GM18873 (cell line): ENCODE data around the gene FOXK2.

Source experiments
- ATAC-seq: cut with Tn5 transposase; IDR thresholded peaks from one replicate; pipeline ENCODE4 v1.9.1; 2021; ENCODE audit warnings: mild to moderate bottlenecking, moderate library complexity, moderate number of reproducible peaks; ENCODE audit not compliant: unreplicated experiment, low FRiP score

Gene FOXK2

DNA sequence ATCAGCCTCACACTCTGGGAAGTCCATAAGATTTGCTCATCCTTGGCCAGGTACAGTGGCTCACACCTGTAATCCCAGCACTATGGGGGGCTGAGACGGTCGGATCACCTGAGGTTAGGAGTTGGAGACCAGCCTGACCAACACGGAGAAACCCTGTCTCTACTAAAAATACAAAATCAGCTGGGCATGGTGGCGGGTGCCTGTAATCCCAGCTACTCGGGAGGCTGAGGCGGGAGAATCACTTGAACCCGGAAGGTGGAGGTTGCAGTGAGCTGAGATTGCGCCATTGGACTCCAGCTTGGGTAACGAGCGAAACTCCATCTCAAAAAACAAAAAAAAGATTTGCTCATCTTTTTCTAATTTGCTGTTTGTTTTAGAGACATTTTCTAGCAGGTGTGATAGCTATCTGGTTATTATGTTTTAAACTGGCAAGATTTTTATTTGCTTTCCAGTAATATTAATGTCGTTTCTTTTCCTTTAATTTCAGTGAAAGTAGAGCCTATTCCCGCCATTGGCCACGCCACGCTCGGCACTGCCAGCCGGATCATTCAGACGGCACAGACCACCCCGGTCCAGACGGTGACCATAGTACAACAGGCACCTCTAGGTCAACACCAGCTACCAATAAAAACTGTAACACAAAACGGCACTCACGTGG is 67.2 kb downstream of the FOXK2 start:
- no peak for ATAC-seq

DNA sequence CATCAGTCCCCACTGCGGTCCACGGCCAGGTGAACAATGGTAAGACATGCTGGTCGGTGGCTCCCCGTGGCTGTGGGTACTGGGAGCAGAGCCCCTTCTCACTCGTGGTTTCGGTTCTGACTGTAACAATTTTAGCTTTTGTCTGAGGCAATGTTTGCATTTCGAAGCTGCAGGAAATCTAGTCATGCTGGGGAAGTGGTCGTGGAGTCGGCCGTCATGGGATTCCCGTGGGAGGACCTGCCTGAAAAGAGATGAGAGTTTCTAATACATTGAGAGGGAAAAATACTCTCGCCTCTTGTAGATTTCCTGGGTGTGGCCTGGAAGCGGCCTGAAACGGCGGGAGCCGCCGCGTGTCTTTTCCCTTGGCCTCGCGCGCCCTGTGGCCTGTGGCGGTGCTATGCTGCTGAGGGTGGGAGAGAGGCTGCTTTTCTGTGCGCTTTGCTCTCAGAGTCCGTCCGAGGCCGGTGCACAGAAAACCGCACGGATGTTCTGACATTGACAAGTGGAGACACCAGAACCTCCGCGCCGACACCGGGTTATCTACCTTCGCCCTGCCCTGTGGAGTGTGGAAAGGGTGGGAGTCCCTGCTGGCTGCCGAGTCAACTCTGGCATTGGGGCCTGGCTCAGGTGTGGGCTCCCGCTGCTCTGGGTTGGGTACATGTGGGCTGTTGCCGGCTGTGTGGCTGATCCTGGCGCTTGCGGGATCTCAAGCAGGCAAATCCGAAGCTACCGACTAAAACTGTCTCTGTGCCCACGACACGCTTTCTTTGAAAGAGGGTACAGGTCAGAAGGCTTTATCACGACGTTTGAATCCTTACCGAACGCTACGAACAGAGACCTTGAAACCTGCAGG is 67.9 kb downstream of the FOXK2 start:
- no peak for ATAC-seq

DNA sequence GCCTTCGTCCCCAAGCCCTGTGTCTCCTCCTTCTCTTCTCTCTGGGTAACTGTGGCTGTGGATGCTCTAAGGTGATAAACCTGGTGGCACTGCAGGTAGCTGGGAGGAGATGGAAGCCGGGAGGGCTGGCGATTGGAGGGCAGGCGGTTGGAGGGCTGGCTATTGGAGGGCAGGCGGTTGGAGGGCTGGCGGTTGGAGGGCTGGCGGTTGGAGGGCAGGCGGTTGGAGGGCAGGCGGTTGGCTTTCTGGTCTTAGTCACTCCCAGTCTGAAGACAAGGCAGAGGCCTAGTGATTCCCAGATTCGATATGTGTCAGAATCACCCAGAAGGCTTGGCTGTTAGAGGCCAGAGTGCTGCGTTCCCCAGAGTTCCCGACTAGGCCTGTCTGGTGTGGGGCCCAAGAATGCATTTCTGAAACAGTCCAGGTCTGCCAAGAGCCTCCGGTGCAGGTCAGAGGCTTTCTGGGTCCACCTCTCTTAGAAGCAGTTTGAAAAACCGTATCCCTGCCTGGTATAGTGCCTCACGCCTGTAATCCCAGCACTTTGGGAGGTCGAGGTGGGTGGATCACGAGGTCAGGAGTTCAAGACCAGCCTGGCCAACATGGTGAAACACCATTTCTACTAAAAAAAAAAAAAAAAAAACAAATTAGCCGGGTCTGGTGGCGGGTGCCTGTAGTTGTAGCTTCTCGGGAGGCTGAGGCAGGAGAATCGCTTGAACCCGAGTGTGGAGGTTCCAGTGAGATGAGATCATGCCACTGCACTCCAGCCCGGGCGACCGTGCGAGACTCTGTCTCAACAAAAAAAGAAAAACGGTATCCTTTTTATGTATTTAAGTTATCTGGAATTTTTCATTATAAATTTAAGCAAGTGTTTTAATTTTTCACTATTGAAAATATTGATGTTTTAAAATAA is 69.0 kb downstream of the FOXK2 start:
- ATAC-seq = no peak

DNA sequence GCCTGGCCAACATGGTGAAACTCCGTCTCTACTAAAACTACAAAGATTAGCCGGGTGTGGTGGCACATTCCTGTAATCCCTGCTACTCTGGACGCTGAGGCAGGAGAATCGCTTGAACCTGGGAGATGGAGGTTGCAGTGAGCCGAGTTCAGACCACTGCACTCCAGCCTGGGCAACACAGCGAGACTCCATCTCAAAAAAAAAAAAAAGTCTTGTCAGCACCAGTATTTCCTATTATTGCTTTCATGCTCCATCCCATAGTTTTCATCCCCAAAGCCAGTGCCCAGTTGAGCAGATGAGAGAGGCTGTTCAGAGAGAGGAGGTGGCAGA is 70.3 kb downstream of the FOXK2 start:
- no peak for ATAC-seq

DNA sequence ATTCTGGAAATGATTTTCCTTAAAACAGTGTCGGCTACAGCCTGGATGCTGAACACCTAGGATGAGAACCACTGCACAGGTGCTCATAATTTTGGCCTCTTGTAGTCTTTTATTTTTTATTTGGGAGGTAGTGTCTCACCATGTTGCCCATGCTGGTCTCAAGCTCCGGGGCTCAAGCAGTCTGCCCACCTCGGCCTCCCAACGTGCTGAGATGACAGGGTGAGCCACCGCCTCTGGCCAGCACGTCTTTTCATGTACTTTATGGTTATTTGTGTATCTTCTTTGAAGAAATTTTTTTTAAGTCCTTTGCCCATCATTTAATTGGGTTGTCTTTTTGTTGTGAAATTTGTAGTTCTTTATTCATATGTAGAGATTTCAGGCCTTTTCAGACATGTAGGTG is 70.7 kb downstream of the FOXK2 start:
- no peak for ATAC-seq

DNA sequence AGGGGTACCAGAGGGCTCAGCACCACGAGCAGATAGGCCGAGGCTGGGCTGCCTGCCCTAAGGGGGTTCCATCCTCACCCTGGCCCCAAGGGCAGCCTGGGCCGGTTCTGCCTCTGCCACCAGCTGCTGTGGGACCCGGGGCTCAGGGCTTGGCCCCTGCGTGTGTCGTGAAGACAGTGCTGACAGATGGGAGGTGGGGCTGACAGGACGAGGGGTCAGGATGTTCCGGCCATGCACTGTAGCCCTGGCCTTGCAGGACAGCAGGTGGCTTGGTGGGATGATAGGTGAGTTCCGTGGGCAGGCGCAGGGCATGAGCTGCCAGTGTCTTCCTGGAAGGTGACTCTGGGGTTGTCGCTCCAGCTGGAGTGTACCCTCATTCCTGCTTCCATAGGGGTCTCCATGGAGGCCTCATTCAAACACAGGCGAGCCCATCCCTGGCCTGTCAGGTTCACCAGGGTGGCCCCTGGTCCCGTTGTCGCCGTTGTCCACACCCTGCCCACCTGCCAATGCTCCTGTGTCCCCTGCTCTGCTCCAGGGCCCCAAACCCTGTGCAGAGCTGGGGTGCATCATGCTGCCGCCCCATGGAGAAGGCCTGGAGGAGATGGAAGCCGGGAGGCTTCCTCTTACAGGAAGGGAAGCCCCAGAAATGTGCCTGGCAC is 71.5 kb downstream of the FOXK2 start:
- no peak for ATAC-seq

DNA sequence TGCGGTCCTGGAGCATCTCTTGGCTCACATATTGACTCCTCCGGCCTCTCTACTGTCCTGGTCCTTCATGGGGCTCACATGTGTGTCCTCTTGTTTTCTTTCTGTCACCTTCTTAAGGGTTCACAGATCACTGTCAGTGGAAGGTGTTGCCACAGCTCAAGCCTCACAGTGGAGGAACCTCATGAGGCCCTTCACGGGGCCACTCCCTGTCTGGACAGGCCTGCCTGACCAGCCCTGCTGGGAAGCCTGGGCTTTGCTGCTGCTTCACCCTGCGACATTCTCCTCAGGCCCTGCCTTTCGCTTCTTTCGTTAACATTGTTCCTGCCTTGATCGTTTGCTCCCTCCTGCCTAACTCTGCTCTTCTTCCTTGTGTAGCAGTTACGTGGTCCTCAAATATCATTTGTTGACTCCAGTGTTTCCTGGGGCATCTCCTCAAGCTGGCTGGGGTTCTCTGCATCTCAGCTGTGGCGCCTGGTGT is 72.8 kb downstream of the FOXK2 start:
- no peak for ATAC-seq

DNA sequence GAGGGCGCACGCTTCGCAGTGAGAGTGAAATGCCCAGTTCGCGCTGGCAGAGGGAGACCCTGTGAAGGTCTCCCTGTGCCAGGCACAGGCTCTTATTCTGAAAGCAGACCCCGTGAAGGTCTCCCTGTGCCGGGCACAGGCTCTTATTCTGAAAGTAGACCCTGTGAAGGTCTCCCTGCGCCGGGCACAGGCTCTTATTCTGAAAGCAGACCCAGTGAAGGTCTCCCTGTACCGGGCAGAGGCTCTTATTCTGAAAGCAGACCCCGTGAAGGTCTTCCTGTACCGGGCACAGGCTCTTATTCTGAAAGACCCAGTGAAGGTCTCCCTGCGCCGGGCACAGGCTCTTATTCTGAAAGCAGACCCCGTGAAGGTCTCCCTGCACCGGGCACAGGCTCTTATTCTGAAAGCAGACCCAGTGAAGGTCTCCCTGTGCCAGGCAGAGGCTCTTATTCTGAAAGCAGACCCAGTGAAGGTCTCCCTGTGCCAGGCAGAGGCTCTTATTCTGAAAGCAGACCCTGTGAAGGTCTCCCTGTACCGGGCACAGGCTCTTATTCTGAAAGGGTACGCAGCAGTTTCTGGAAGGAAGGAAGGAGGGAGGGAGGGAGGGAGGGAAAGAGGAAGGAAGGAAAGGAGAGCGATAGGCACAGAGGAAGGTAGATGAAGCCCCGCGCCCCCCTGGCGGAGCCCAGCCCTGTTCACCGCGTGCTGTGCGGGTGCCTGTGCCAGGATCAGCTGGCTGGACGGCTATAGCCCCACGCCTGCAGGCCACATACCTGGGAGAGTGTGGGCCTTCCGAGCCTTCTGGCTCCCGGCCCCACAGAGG is 73.4 kb downstream of the FOXK2 start:
- ATAC-seq = no peak

DNA sequence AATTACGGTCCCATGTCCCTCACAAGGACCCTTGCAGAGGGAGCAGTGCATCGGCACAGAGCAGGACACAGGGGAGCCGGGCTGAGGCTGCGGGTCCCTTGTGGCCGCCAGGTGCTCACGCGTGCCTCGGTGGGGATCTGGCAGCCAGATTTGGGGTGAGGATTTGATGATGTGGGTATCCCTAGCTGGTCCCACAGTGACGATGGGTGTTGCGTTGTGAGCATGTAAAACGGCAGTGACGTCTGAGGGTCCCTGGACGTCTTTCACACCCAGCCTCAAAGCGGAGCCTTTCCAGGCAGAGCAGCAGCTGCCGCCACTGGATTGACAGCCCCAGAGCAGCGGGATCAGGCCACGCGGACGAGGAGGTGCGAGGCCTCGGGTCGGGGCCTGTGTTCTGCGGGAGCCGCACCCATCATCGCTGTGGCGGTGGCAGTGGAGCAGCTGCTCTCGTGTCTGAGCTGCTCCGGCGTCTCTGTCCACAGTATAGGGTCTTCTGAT is 74.1 kb downstream of the FOXK2 start:
- ATAC-seq = no peak

DNA sequence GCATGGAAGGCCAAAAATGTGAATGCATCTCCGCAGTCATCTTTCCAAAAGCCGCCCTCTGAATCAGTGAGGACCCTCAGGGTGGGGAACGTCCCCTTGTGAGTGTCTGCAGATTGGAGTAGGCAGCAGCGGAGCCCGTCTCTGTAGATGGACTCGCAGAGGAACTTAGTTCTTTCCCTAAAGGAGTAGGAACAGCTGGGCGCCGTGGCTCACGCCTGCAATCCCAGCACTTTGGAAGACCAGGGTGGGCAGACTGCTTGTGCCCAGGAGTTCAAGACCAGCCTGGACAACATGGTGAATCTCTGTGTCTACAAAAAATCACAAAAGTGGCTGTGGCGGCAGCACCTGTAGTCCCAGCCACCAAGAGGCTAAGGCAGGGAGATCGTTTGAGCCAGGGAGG is 75.0 kb downstream of the FOXK2 start:
- no peak for ATAC-seq

DNA sequence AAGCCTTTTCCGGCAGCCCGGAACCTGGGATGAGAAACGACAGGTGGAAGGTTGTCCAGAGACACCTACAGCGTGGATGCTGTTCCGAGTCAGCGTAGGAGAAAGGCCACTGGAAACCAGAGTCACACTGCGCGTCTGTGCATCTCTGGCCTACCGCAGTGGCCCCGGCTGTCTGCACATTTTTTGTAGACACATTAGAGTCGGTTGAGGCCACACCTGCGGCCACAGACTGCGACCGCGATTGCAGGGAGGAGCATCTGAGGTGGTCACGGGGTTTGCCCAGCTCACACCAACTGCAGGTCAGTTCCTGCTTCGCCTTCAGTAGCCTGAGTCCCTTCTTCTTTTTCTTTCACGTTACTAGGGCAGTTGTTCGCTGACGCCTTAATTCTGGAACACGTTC is 76.4 kb downstream of the FOXK2 start:
- no peak for ATAC-seq

DNA sequence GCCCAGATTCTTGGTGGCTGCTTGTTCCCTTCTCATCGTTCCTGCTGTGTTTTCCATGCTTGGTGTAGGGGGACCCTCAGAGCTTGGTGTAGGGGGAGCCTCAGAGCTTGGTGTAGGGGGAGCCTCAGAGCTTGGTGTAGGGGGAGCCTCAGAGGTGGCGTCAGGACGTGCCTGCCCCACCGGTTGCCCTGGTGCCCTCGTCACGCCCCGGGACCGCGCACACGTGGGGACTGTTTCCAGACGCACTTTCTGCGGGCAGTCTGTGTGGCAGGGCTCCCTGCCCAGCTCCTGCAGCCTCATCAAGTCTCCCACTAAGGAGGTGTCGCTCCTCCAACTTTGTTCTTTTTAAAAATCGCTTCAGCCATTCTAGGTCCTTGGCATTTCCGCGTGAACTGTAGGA is 76.8 kb downstream of the FOXK2 start:
- no peak for ATAC-seq

DNA sequence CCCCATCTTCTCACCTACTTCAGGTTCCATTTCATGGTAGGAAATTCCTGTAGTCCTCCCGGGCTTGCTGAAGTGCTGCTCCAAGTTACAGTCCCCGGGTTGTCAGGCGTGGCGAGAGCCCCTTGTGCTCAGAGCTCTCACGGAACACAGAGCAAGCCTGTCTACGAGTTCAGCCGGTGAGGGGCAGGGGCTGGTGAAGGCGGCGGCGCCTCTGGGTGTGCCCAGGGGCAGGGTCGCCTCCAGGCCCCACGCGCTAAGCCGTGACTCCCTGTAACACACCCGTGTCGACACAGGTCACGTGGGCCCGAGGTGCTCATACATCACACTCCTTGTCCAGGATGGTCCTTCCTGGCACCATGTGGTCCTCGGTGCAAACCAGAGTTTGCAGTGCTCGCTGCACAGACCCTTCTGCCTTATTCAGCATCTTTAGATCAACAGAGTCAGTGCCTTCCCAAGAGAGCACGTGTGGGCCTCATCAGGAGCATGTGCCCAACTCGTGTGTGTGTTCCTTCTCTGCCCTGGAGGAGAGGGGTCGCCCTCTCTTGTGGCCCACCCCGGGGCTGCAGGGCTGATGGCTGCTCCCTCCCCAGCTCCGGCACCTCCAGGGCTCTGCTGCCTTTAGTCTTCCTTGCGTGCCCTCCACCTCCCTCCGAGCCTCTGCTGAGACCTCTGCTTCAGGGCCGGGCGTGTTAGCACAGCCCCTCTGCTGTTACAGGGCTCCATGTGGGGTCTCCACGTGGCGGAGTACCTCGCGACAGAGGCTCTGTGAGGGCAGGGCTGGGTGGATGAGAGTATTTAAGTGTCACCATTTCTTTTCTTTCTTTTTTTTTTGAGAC is 77.5 kb downstream of the FOXK2 start:
- no peak for ATAC-seq

DNA sequence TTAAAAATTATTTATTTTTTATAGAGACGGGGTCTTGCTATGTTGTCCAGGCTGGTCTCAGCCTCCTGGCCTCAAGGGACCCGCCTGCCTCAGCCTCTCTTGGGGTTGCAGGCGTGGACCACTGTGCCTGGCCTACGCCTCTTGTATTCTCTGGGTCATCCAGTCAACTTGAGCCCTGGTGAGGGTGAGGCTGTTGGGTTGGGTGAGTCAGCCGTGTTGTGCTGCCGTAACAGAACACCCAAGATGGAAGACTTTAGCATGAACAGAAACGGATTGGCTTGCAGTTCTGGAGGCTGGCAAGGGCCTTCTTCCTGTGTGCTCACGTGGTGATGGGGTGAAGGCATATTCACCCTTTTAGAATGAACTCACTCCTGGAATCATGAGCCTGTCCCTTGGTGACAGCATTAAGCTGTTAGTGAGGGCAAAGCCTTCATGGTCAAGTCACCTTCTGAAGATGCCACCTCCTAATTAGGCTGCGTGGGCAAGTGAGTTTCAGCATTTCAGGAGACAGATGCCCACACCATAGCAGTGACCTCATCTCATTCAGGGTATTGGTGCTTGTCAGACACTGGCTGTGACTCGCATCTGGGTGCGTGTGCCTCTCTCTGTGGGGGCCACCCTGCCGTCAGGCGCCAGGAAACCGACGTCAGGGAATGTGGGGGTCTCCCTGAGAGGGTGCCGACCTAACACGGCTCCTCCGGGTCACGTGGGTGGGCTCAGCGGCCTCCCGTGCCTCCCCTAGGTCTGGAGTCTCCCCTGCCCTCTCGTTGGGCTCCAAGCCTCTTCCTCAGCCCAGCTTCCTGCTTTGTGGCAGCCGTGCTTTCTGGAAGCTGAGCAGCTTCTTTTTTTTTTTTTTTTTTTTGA is 79.0 kb downstream of the FOXK2 start:
- ATAC-seq = no peak

DNA sequence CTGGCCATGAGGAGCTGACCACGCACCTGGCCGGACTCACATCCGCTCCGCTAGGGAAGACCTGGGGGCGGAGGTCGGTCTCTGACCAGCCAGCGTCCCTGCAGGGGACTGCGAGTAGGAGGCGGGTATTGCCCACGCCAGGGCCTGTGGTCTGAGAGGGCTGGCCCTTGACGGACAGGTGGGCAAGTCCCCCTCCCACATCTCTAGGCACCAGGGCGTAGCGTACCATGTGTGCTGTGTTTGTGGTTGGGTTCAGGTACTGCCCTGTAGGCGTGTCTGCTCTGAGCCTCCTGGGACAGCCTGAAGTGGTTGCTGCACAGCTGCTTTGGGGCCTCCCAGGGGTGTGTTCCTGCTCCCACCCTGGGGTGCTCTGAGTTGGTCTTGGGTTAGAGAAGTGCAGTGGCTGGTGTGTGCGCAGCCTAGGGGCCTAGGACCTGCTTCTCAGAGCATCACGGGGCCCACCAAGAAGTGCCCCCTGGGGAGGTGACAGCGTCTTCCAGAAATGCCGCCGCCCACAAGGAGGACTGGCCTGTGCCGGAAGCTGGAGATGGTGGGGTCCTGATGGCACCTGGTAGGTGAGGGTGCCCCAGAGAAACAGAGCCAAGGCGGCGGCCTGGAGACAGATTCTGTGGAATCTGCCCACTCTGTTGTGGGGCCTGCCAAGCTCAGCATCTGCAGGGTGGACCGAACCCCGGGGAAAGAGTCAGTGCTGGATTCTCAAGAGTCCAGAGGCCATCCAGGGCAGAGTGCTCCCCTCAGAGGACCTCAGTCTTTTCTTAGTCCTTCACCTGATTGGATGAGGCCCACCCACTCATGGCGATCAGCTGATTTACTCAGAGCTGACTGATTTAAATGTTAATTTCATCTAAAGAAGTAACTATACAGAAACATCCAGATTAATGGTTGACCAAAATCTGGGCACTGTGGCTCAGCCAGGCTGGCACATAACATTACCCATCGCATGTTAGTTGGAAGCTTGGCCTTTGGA is 80.4 kb downstream of the FOXK2 start:
- ATAC-seq = no peak

DNA sequence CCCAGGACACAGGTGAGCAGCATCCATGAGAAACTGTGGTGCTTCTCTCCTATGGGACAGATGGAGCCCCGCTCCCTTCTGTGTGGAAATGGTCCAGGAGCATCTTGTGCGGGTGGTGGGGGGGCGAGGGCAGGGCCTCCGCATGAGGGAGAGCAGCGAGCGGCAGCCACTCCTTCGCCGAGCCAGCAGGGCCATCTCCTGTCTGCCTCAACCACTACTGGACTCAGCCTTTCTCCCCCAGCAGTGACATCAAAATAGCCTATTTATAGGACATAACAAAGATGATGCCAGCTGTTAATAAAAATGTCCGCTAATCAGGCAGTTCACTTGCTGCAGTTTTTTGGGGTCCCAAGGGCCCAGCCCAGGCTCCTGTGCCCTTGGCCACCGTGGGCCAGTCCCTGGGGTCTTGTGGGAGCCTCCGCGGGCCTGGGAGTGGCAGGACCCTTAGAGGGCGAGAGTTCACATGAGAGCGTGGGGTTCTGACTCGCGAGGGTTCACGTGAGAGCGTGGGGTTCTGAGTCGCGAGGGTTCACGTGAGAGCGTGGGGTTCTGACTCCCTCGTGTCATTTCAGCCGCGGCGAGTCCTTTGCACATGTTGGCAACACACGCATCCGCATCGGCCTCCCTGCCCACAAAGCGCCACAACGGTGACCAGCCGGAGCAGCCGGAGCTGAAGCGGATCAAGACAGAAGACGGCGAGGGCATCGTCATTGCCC is 81.4 kb downstream of the FOXK2 start:
- no peak for ATAC-seq
